GOT3 (cell line): ENCODE results near the gene ARMH4.

ENCODE experiments used
- DNase-seq: peaks from one replicate; lab custom pipeline; 2025; ENCODE audit warnings: mixed read lengths; lab: John Stamatoyannopoulos, UW

Gene ARMH4

DNA sequence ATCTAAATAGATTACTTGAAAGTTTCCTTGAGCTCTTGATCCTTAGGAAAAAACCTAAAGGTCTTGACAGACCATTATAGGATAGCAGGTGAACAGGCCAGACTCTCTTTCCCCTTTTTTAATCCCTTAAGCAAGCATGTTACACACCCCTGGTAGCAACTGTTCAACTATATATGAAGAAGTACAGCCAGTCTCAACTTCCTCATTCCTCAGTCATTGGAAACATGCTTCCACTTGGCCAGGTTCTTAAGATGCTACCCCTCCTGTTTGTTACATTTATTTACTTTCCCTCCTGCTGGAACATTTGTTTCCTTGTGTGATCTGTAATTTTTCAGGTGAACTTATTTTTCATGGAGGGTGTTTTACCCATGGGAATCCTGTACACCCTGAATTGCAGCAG, 124.1 kb downstream of the ARMH4 start:
- DNase-seq = no peak

DNA sequence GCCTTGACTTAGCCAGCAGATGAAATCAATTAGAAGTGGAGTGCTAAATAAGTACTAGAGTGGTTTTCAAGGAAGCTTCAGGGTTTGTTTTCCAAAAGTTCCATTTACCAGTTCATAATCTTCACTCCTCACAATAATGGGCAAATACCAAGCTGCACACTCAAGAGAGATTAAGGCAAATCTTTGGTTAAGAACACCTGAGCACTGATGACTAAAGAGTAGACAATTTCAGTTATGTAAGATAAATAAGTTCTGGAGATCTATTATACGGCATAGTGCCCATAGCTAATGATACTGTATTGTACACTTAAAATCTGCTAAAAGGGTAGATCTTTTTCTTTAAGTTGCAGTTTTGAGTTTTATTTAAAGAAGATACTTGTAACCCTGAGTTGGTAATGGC, 125.0 kb downstream of the ARMH4 start:
- no peak for DNase-seq

DNA sequence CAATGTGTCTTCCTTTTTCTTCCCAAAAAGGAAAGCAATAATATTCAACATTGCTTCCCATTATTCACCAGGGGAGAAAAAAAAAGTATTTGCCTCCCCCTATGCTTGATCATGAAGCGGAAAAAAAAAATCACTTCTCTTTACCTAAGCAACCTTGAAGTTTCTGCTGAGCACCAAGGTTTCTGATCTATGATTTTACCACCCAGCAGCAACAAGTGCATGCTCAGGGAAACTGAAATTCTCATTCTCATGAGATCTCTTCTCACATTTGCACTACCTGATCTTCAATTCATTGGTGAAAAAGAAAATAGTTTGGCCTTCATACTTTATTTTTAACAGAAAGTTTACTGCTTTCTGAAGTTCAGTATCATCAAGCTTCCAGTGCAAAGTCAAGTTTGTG, 125.8 kb downstream of the ARMH4 start:
- DNase-seq = no peak

DNA sequence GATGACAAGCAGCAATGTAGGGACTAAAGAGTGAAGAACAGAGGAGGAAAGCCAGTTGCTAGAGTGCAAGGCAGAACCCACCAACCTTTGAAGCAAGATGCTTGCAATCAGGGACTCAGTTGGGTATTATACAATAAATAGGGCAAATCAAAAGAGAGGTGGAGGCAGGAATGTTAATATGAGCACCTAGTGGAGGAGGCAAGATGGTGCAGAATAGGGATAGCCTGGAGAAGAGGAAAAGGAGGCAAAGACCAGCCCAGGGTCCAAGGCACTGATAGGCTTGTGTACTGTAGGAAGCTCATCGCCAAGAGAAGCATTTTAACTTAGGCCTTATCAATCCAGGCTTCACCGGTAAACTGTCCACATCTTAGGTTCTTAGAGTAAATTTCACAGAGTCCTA, 137.2 kb downstream of the ARMH4 start:
- DNase-seq = no peak

DNA sequence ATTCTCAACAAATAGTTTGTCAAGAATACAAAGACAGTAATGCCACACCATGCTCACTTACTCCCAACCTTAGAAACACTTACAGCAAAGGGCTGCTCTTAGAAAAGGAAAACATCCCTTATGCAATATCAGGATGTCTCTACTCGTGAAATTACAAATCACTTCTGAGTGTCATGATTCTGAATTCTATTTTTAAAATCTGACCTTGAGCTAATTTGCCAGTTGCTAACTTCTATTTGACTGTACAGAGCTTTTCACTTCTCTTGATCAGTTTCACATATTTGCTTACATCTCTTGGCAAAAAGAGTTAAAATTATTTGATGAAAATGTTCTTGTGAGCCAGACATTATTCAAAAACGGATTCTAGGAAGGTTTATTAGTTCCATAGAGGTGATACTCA, 149.4 kb downstream of the ARMH4 start:
- no peak for DNase-seq

DNA sequence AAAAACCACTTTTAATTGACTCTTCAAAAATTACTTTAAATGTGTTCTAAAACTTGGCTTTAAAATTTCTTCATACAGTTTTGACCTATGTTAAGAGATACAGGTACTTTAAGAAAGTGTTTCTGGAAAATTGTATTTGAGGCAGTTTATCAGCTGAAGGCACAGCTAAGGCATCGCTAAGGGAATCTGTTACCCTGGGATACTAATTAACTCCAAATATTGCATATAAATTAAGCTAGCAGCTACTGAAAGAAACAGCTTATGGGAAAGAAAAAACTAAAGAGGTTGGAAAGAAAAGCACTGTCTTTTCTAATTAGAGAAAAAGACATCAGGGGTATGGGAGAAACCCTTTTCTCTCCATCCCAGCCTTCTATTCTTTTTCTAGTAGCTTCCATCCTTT, 152.0 kb downstream of the ARMH4 start:
- DNase-seq = no peak

DNA sequence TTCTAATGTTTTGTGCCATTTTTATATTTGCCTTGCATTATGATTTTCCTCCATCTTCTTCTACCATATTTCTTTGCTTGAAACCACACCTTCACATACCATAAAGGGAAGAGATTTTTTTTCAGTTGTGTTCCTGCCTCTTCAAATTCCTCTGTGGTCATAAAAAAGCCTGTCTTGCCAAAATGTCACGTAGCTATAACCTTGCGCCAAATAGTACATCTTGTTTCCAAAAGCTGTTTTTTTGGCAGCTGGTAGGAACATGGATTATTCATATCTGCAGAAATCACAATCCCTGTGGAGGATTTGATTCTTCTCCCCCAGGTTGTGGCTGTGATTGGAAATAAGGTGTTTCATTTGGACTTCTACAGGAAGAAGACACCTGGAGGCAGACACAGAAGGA, 152.5 kb downstream of the ARMH4 start:
- no peak for DNase-seq

DNA sequence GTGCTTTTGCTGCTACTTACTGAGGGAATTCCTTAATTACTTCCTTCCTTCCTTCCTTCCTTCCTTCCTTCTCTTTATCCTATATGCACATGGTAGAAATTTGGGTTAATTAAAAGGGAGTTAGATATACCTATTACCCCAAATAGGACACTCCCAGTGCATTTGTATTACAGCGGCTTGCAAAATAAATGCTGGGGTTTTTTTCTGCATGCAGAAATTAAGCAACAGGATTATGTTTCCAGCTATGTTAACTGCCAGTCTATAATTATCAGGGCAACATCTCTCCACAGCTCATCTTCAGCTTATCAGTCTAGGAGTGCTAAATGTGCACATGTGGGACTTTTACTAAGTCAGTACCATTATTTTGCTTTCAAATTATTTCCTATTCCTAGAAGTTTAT, 153.2 kb downstream of the ARMH4 start:
- no peak for DNase-seq

DNA sequence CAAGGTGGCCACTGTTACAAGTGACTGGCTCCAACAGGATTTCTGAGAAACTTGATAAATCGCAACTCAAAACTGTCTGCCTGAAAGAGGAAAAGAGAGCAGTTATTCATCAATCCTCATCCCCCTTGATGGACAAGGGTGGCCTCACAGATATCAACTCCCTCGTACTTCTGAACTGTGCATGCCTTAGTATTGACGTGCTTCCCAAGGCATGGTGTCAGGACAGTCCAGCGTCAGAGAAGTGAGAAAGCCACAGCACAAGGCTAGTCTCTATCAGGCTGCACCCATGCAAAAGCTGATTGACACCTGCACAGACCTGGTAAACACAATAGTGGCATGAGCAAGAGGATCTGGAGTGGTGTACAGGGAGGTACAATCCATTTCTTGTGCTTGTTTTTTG, 160.7 kb downstream of the ARMH4 start:
- DNase-seq = no peak

DNA sequence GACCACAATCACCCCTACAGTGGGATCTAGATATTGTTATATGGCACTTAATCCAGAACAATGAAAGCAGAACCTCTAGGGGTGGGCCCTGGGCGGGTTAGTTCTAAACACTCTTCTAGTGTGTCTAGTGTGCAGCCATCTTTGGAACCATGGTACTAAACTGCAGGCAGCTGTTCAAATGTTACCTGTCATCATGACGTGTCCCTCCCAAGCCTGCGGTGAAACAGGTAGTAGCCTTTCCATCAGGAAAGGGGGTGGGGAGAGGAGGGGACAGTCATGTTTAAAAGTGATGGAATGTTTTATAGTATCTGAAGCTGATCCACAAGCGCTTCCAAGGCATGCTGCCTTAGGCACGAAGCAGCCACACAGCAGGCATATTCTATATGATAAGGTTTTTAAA, 163.6 kb downstream of the ARMH4 start:
- DNase-seq = no peak

DNA sequence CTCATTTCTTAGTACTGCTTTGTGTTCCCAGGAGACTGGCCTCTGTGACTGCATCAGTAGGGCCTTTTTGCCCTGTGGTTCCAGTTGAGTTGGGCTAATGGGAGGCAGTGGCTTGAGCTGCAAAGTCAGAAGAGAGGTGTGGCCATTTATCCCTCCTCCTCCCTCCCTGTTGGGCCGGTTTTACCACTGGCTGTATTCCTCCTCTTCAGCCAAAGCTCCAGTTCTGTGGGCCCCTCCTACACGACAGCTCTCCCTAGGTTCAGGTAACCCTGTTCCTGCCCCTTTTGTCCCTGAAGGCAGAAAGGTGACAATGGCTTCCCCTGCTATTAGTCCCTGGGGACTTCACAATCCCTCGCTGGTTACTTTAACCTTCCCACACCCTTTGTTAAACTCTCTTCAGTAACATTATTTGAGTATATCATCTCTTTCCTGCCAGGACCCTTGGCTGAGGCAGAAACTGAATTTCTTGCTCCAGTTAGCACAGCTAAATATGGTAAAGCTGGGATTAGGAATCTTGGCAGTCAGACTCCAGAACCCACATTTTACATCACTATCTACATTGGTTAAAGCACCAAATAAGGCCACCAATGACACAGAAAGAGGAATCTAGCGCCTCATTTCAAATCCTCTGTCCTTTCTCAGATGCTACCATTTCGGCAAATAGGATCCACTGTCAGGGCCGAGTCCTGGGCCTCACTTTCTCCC, 164.3 kb downstream of the ARMH4 start:
- no peak for DNase-seq

DNA sequence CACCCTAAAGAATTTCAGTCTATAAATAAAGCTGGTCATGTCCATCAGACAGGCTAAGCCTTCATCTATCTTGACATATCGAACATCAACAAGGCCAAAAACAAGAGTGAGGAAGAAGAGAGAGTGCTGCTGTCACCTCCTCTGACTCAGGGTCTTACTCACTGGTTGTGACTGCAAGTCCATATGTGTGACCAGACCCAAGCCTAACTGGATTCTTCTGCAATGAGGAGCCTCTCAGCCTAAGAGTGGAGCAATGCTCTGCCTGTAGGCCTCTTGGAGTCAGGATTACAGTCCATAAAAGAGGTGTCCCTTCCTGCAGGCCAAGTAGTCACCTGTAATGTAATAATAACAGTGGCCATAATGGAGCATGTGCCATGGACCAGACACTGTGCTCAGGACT, 165.0 kb downstream of the ARMH4 start:
- no peak for DNase-seq

DNA sequence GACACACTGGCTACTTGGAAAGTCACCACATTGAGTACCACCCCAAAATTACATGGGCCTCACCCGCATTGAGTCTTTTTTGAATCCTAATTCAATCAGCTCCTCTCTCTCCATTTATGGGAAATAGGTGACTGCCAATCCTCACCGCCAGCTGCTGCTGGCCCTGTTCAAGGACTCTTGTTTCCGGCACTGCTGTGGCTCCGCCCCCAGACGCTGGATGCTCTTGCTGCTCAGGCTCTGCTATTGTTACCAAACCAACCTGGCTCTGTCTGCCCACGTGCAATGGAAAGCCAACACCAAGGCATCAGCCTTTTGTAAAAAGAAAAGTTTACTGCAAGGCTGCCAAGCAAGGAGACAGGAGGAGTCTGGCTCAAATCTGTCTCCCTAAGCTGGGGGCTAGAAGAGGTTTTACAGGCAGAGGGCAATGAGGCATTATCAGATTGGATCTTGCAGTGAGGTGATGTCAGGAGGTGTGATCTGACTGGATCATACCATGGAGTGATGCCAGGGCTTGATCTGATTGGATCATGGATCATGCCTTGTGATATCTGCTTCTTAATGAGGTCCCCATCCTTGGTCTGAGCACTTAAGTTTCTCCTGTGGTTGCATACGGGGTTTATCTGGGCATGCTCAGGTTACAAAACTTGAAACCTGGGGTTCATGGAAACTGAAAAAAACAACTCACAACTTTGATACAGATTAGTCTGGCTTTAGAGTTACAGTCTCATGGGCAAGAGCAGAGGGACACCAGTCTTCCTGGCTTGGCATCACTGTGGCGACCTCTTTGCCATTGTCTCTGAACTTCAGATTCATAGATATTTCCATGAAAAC, 169.0 kb downstream of the ARMH4 start:
- no peak for DNase-seq

DNA sequence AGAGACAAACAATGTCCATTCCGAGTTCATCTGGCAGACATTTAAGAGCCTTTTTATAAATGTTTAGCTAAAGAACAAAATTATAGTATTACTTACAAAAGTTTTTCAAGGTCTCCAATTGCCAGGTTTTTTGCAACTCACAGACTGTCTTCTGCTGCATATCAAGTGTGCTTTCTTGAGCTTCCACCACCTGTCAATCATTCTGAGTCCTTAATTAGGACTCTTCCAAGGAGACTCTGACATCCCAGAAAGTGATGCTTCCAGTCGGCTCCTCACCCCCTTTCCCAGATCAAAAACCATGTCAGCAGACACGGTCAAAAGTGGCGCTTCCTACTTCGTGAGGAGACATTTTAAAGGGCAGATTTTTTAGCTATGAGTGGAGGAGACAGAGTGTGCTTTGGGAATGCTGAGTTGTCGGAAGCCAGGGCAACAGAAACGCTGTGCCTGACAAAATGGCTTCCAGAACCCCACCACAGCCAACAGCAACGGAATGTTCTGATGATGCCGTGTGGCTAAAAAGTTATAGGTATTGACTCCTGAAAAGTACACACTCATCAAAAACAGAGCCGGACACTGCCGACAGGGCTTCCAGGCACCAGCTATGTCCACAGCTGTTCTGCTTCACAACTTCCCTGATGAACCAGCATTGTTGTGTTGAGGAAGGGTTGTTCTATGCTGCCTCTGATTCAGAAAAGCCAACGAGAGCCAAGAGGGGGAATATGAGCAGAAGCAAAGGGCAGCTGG, 170.0 kb downstream of the ARMH4 start:
- DNase-seq = no peak

DNA sequence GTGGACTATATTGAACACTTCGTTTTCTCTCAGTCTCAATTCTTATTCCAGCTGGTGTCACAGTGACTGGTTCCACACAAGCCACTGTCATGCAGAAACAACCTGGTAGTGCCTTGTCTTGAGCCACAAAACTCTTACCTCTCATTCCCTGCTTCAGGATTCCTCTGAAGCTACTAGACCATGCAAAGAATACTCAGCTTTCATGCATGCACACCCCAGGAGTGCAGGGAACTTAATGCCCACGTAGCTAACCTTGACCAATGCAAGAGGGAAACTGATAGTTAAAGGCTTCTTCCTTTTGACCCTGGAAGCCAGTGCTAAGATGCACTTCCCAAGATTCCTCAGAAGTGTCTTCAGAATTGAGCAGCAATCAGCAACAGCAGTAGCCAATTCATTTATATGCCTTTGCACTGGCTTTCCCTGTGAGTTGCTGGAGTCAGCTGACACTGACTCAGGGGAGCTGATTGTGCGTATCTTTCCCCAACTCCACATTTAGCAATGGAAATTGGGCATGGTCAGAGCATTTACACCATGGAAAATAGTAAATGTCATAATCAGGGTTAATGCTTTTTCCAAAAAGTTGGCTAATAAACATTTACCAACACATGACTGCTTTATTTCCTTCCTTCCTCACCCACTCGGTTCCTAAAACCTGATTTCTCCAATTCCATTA, 172.5 kb downstream of the ARMH4 start:
- no peak for DNase-seq

DNA sequence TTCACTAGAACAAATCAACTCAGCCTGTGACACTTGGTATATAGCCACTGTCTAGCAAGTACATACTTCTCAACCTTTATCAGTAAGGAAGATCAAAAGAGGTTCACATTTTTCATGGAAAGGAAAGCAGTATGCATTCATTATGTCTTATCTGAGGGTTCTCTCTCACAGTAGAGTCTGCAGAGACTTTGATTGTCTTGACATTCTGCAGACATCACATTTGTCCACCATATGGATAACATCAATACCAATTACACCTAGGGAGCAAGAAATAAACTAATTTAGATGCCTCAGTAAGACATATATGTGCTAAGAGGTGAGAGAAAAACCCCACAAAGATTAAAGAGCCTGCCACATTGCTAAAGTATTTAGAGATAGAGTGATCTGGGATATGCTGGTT, 175.3 kb downstream of the ARMH4 start:
- no peak for DNase-seq

DNA sequence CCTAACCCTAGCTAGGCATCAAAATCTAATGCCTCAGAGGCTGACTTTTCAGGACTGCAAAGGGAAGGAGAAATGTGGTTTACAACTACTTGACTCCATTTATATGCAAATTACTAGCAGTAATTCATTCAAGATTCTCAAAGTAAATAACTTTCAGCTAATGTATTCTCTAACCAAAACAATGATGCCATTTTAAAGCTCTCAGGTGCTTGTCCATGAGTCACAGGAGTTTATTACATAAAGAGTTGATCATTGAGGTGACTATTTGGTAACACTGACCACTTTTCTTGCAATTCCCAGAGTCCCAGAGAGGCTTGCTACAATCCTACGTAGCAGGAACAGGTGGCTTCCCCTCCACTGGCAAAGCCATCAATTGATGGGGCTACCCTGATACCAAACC, 177.1 kb downstream of the ARMH4 start:
- no peak for DNase-seq

DNA sequence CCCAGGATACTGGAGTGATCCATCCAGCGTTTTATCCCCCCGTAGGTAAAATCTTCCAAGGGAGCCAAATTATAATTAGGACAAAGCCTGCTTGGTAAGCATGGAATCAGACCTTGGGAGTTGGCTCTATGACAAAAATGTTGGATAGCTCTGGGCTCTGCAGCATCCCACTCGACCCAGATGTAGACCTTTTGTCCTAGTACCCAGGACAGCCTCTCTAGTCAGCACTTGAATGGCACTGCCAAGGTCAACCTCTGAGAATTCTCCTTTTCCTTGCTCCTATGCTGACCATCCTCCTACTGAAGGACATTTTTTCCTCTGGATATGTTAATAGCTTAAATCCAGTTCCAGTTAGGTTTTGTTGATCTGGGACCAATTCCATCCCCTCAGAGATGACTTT, 181.4 kb downstream of the ARMH4 start:
- DNase-seq = no peak

DNA sequence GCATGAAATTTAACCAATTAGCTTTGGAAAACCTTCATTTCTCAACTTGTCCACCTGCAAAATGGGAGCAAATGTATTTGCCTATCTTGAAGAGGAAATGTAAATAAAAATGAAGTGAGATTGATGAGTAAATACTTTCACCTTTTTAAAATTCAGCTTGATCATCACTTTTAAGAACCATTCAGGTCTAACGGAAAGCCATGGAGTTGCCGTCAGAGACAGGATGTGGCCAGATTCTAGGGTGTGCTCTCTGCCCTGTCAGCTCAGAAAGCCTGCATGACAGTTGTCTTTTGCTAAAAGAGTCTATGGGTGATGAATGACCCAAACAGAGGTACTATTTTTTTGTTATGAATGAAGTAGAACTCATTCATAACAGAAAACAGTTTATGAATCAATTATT, 181.8 kb downstream of the ARMH4 start:
- DNase-seq = no peak

DNA sequence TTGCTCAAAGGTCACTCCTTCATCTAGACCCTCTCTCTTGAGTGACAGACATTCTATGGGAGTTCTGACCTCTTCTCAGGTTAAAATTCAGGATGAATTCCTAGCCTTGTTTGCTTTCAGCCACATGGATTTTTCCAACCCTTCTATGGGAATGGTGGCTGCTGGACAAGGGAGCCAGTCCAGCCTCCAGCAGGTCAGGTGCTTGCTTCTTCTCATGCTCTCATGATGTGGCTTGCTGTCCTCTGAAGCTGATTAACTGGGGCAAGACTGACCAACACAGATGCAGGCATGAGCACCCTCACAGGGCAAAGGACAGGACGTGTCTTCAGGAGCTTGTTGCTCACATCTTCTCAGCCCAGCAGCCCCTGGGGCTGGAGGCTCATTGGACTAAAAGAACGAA, 188.9 kb downstream of the ARMH4 start:
- no peak for DNase-seq

DNA sequence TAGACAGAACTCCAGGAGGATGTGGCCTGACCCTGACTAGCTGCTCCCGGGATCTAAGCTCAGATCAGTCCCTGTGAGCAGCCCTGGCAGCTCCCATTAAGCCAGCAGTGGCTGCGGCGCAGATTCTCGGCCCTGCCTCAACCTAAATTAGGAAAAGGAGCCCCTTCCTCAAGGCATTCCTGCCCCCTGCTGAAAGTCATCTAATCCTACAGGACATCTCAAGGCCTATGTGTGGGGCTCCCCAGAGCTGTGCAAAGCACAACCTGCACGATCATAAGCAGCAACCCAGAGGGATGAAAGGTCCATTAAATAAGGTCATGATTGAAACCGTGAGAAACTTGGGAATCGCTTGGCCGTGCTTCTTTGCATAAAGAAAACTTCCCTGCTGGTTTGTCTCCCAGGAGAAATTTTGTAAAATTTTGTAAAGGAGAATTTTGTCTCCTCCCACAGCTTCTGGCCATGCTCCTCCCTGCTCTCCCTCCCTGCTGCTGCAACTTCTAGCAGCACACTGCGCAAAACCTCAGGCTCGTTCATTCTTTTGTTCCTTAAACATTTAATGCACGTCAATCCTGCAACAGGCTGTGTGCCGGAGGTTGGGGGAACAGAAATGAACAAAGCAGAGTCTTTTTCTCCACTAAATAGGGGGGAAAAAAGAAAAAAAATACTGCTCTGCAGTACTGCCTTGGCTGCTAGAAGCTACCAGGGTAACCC, 189.5 kb downstream of the ARMH4 start:
- DNase-seq = no peak

DNA sequence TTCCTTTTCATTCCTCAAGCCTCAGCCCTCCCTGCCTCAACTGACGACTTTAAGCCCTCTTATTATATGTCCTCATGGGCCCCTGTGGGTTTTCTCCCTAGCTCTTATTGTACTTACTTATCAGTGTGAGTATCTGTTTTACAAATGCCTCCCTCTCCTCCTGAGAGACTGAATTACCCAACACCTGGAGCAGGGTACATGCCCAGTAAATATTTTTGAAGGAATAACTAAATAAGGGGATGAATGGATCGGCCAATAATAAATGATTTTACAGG, 190.3 kb downstream of the ARMH4 start:
- DNase-seq = no peak
